Measurements from ENCODE around the gene TGM6.

The TGM6 gene

GRCh38 chr20:2459981-2460751, 79.5 kb downstream of the TGM6 start:
- no peak for DNase-seq

- no peak for DNase-seq
Observed at GRCh38 chr20:2460752-2461424, 80.2 kb downstream of the TGM6 start.

GRCh38 chr20:2462484-2462883, 81.8 kb downstream of the TGM6 start:
- DNase-seq = no peak

- no peak for DNase-seq
Observed at GRCh38 chr20:2463616-2464365, 83.1 kb downstream of the TGM6 start.

- no peak for DNase-seq
Observed at GRCh38 chr20:2465100-2465499, 84.4 kb downstream of the TGM6 start.

GRCh38 chr20:2467412-2467811, 86.7 kb downstream of the TGM6 start:
- DNase-seq = no peak

- DNase-seq = no peak
Observed at GRCh38 chr20:2468581-2469407, 88.1 kb downstream of the TGM6 start.

- DNase-seq = peak; percentile 20 to 42
Observed at GRCh38 chr20:2469991-2470422, 89.3 kb downstream of the TGM6 start.

- DNase-seq = peak; percentile 99
Observed at GRCh38 chr20:2470423-2471193, 89.9 kb downstream of the TGM6 start, which contains the start of gene SNRPB. Gene SNRPB (minus strand): TSS chr20:2470789. CDS start chr20:2470690, 99 bp downstream.

- DNase-seq = no peak
Observed at GRCh38 chr20:2473516-2473915, 92.8 kb downstream of the TGM6 start.

- DNase-seq = no peak
Observed at GRCh38 chr20:2475850-2476741, 95.4 kb downstream of the TGM6 start.

- DNase-seq = peak in 1 of 2 experiments; percentile 34
Observed at GRCh38 chr20:2476742-2477615, 96.3 kb downstream of the TGM6 start.

GRCh38 chr20:2480381-2480780, 99.7 kb downstream of the TGM6 start:
- no peak for DNase-seq

Data from Kasumi-1 (cell line).